Fibroblast of the aortic adventitia (primary cell): Measurements from ENCODE around the gene GDF15. TPM values are rescaled to one million over a fixed set of nuclear protein-coding genes. Genes with fewer than 3 reads are reported as not detected.

Source experiments
- DNase-seq: peaks from one replicate; pipeline ENCODE4 v3.0.0-alpha.2; 2010; ENCODE audit warnings: low read depth
- H3K4me3 ChIP-seq: 2 replicates; pipeline ENCODE4 v1.5.1; 2011; ENCODE audit warnings: low read depth, mild to moderate bottlenecking, control low read depth, low read length, moderate library complexity
- total RNA-seq: library from RNA; depleted of rRNA; stranded (reverse); fragments of >200 nt; gene quantifications from 2 replicates; pipeline ENCODE4 v1.2.3, GENCODE V29; 2012; ENCODE audit warnings: low replicate concordance
- TF ChIP-seq, protein P1 (sequence below): IDR thresholded peaks from 2 replicates; pipeline ENCODE4 v1.5.1; 2011; ENCODE audit warnings: mild to moderate bottlenecking, low read length, control low read depth, inconsistent platforms; ENCODE audit not compliant: insufficient read depth

GDF15 gene
- total RNA-seq, 1 donor, result 23.8 TPM

- no peak overlapping the region for H3K4me3 ChIP-seq
- TF ChIP-seq, protein P1, sequence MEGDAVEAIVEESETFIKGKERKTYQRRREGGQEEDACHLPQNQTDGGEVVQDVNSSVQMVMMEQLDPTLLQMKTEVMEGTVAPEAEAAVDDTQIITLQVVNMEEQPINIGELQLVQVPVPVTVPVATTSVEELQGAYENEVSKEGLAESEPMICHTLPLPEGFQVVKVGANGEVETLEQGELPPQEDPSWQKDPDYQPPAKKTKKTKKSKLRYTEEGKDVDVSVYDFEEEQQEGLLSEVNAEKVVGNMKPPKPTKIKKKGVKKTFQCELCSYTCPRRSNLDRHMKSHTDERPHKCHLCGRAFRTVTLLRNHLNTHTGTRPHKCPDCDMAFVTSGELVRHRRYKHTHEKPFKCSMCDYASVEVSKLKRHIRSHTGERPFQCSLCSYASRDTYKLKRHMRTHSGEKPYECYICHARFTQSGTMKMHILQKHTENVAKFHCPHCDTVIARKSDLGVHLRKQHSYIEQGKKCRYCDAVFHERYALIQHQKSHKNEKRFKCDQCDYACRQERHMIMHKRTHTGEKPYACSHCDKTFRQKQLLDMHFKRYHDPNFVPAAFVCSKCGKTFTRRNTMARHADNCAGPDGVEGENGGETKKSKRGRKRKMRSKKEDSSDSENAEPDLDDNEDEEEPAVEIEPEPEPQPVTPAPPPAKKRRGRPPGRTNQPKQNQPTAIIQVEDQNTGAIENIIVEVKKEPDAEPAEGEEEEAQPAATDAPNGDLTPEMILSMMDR, result no peak
- DNase-seq, result no peak
Observed at GRCh38 chr19:18428173-18428786, 42.3 kb downstream of the GDF15 start.

- H3K4me3 ChIP-seq, result peak overlapping the region; percentile 9
- DNase-seq, result peak; percentile 63
- TF ChIP-seq, protein P1, result no peak
Observed at GRCh38 chr19:18428787-18429674, 43.1 kb downstream of the GDF15 start.

DNA sequence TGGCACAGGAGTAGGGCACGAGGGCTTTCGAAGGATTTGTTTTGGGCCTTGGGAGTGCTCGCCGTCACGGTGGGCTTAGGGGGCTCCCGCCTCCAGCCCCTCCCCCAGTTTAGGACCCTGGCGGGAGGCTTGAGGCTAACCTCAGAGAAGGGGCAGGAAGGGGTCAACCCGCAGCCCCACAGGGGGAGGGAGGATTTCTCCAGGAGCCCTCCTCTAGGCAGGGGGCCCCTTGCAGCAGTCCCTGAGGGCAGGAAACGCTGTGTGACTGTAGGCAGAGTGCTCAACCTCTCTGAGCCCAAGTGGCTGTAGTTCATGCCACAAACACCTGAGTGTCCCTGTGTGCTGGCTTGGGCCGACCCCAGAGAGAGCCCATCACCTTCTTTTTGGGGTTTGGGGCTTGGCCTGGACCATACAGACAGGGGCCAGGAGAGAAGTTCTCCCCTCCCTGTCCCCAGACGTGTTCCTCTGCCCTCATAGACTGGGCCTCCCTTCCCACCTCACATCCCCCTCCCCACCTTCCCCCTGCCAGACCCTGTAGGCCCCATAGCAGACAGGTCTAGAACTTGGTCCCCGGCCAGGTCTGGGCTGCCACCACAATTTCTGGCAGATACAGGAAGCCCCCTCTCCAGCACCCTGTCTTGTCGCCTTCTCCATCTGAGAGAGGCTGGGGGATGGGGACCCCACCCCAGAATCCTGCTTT, 43.9 kb downstream of the GDF15 start:
- no peak overlapping the region for H3K4me3 ChIP-seq
- DNase-seq, result no peak
- TF ChIP-seq, protein P1, result no peak

DNA sequence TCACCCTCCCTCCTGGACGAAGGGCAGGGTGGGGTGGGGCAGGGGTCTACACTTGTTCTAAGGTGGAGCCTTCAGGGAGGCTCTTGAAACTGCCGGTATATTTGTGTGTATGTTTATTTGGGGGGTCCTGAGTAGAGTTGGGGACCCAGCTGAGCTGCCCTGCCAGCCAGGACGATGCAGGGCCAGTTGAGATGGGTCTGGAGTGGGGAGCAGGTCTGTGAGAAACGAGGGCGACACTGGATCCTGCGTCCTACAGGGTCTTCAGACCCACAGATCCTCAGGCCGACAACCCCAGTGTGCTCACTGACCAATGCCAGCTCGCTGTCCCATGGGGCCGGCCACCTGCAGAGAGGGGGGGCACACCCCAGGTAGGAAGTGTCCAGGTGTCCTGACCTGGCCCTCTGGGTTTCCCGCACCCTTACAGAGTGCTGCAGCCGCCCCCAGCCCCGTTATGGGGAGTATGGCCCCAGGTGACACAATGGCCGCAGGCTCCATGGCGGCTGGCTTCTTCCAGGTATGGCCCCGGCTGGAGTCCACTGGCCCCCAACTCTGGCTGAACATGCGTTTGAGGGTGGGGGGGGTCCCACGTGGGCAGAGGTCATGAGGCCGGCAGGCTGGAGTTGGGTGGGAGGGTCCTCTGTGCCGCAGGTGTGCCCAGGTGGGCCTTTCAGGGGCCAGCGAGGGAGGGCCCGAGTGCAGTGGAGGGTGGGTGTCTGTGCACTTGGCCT, 44.6 kb downstream of the GDF15 start:
- TF ChIP-seq, protein P1, result no peak
- no peak for DNase-seq
- no peak overlapping the region for H3K4me3 ChIP-seq

- no peak overlapping the region for H3K4me3 ChIP-seq
- TF ChIP-seq, protein P1, result no peak
Observed at GRCh38 chr19:18431351-18432197, 45.6 kb downstream of the GDF15 start.

More at GRCh38 chr19:18431351-18432197, 45.6 kb downstream of the GDF15 start:
- DNase-seq, result no peak
